Activated CD4-positive, alpha-beta memory T cell treated with anti-CD3 and anti-CD28 coated beads for 36 hours (primary cell): ENCODE data around the gene MLST8. TPM values are rescaled to one million over a fixed set of nuclear protein-coding genes. Genes with fewer than 3 reads are reported as not detected.

Experiments
- CTCF ChIA-PET: fragments of 350-600 bp; sonication (Branson Sonifier 250); formaldehyde crosslinking; loops from one replicate; lab custom pipeline; 2021; ENCODE audit warnings: antibody characterized with exemption, inconsistent platforms; lab: Charles Lee
- POLR2A ChIA-PET: fragments of 350-600 bp; sonication (Branson Sonifier 250); formaldehyde crosslinking; loops from one replicate; lab custom pipeline; 2021; ENCODE audit warnings: antibody characterized with exemption; lab: Charles Lee
- DNase-seq: peaks from one replicate; pipeline ENCODE4 v3.0.0-alpha.2; 2020
- H3K27ac Mint-ChIP-seq: one replicate; pipeline ENCODE4 v1.8.0; 2021; ENCODE audit warnings: mixed read lengths
- H3K27me3 Mint-ChIP-seq: one replicate; pipeline ENCODE4 v1.8.0; 2021; ENCODE audit warnings: mixed read lengths
- H3K36me3 Mint-ChIP-seq: one replicate; pipeline ENCODE4 v1.8.0; 2021; ENCODE audit warnings: mixed read lengths
- H3K4me1 Mint-ChIP-seq: one replicate; pipeline ENCODE4 v1.8.0; 2021; ENCODE audit warnings: low read depth, mixed read lengths
- H3K4me3 Mint-ChIP-seq: one replicate; pipeline ENCODE4 v1.8.0; 2021; ENCODE audit warnings: mild to moderate bottlenecking, mixed read lengths
- H3K9me3 Mint-ChIP-seq: one replicate; pipeline ENCODE4 v1.8.0; 2021; ENCODE audit warnings: mixed read lengths
- intact Hi-C: fragments of 100-400 bp; cut with micrococcal nuclease; formaldehyde crosslinking; loops from one replicate; pipeline ENCODE4 v1.15.1; 2023
- total RNA-seq, 2 experiments: library from RNA; stranded (reverse); gene quantifications; one replicate each; pipeline ENCODE4 v1.2.3, GENCODE V29; 2021

The MLST8 gene
- total RNA-seq, 2 experiments from 2014 or later, result 49.7 to 50.4 TPM

GRCh38 chr16:2184346-2184745, 20.9 kb upstream of the MLST8 start:
- no peak for DNase-seq
- H3K27me3 Mint-ChIP-seq, result no peaks in the 10 kb centered on the region
- ChIA-PET CTCF (no interaction called here), POLR2A (no interaction called here)
- H3K9me3 Mint-ChIP-seq, result no peaks in the 10 kb centered on the region
- H3K27ac Mint-ChIP-seq, result no peak overlapping the region
- H3K36me3 Mint-ChIP-seq, result no peaks in the 10 kb centered on the region
- intact Hi-C loops, result no loop called here
- H3K4me3 Mint-ChIP-seq, result no peak overlapping the region
- no peaks in the 10 kb centered on the region for H3K4me1 Mint-ChIP-seq

DNA sequence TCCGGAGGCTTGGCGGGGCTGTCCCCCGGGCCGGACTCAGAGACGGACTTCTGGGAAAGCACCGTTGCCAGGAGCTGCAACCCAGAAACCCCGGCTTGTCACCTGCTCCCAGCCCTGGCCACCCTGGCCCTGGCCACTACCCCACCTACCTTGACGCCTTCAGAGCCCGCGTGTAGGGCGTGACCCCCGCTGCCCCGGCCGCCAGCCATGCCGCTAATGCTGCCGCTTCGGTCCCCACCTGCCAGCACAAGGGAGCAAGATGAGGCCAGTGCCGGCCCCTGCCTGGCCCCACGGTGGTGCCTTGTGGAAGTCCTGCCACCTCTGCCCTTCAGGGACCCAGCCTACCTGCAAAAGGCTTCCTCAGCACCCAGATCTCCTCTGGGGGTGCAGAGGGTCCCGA, 20.3 kb upstream of the MLST8 start:
- H3K4me3 Mint-ChIP-seq, result no peak overlapping the region
- no peak for DNase-seq
- CTCF ChIA-PET, result no interaction called here
- POLR2A ChIA-PET, result no interaction called here
- no peak overlapping the region for H3K27ac Mint-ChIP-seq
- H3K4me1 Mint-ChIP-seq, result no peaks in the 10 kb centered on the region
- no peaks in the 10 kb centered on the region for H3K9me3 Mint-ChIP-seq
- no peaks in the 10 kb centered on the region for H3K36me3 Mint-ChIP-seq
- no peaks in the 10 kb centered on the region for H3K27me3 Mint-ChIP-seq
- intact Hi-C loops, result no loop called here

GRCh38 chr16:2186064-2186463, 19.2 kb upstream of the MLST8 start:
- no peaks in the 10 kb centered on the region for H3K36me3 Mint-ChIP-seq
- no peak overlapping the region for H3K4me3 Mint-ChIP-seq
- ChIA-PET POLR2A (no interaction called here), CTCF (no interaction called here)
- no peaks in the 10 kb centered on the region for H3K4me1 Mint-ChIP-seq
- intact Hi-C loops, result no loop called here
- H3K27me3 Mint-ChIP-seq, result no peaks in the 10 kb centered on the region
- H3K9me3 Mint-ChIP-seq, result no peaks in the 10 kb centered on the region
- H3K27ac Mint-ChIP-seq, result no peak overlapping the region
- no peak for DNase-seq

DNA sequence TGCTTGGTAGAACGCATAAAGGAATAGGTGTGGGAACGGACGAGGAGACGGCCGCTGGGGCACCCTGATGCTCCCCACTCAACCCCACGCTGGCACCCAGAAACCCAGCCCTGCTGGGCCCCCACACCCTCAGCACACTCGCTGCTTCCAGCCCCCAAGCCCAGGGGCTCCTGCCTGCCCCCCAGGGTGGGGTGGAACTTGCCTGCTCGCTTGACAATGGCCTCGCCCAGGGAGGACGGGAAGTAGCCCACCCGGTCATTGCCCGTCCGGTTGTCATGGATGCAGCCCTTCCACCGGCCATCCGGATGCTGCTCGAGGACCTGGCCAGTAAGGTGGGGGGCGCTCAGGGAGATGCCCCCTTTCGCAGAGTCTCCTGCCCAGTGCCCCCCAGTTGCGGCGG, 18.7 kb upstream of the MLST8 start:
- intact Hi-C loops, result no loop called here
- CTCF ChIA-PET, result no interaction called here
- Mint-ChIP-seq H3K36me3 (no peaks in the 10 kb centered on the region), H3K27ac (no peak overlapping the region), H3K9me3 (no peaks in the 10 kb centered on the region), H3K4me1 (no peaks in the 10 kb centered on the region), H3K27me3 (no peaks in the 10 kb centered on the region), H3K4me3 (no peak overlapping the region)
- DNase-seq, result no peak
- POLR2A ChIA-PET, result no interaction called here

- no peaks in the 10 kb centered on the region for H3K27me3 Mint-ChIP-seq
- H3K4me1 Mint-ChIP-seq, result no peaks in the 10 kb centered on the region
- POLR2A ChIA-PET, result no interaction called here
- CTCF ChIA-PET, result no interaction called here
- intact Hi-C loops, result no loop called here
- H3K27ac Mint-ChIP-seq, result no peak overlapping the region
- H3K4me3 Mint-ChIP-seq, result no peak overlapping the region
- H3K9me3 Mint-ChIP-seq, result no peaks in the 10 kb centered on the region
- no peaks in the 10 kb centered on the region for H3K36me3 Mint-ChIP-seq
- DNase-seq, result no peak
Observed at GRCh38 chr16:2187212-2187611, 18.0 kb upstream of the MLST8 start.

- DNase-seq, result no peak
- intact Hi-C loops, result no loop called here
- no peaks in the 10 kb centered on the region for H3K4me1 Mint-ChIP-seq
- H3K36me3 Mint-ChIP-seq, result no peaks in the 10 kb centered on the region
- ChIA-PET POLR2A (interaction anchor here (0.6 kb wide), 1 partner anchor 116 kb away, joined by 5 read pairs; no protein-coding TSS in a partner anchor), CTCF (no interaction called here)
- H3K9me3 Mint-ChIP-seq, result no peaks in the 10 kb centered on the region
- H3K27ac Mint-ChIP-seq, result no peak overlapping the region
- no peaks in the 10 kb centered on the region for H3K27me3 Mint-ChIP-seq
- no peak overlapping the region for H3K4me3 Mint-ChIP-seq
Observed at GRCh38 chr16:2188395-2188794, 16.9 kb upstream of the MLST8 start.

DNA sequence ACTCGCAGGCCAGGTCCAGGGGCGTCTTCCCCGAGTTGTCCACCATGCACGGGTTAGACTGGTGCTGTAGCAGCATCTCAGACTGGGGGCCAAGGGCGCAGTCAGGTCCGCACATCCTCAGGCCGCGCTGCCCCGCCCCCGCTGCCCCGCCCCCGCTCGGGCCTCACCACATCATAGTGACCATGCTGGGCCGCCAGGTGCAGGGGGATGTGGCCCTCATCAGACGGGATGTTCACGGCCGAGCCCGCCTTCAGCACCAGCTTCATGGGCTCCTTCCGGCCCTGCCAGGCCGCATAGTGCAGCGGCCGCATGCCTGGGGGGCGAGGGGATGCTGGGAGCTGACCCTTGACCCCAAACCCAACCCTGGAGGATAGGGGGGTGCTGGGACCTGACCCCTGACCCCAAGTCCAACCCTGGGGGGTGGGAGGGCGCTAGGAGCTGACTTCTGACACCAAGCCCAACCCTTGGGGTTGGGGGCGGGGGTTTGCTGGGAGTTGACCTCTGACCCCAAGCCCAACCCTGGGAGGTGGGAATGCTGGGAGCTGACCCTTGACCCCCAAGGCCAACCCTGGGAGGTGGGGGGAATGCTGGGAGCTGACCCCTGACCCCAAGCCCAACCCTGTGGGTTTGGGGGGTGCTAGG, 15.9 kb upstream of the MLST8 start:
- Mint-ChIP-seq H3K27ac (no peak overlapping the region), H3K27me3 (no peaks in the 10 kb centered on the region), H3K9me3 (no peaks in the 10 kb centered on the region), H3K4me3 (no peak overlapping the region), H3K36me3 (no peaks in the 10 kb centered on the region), H3K4me1 (no peaks in the 10 kb centered on the region)
- no peak for DNase-seq
- intact Hi-C loops, result no loop called here
- CTCF ChIA-PET, result no interaction called here
- POLR2A ChIA-PET, result no interaction called here

DNA sequence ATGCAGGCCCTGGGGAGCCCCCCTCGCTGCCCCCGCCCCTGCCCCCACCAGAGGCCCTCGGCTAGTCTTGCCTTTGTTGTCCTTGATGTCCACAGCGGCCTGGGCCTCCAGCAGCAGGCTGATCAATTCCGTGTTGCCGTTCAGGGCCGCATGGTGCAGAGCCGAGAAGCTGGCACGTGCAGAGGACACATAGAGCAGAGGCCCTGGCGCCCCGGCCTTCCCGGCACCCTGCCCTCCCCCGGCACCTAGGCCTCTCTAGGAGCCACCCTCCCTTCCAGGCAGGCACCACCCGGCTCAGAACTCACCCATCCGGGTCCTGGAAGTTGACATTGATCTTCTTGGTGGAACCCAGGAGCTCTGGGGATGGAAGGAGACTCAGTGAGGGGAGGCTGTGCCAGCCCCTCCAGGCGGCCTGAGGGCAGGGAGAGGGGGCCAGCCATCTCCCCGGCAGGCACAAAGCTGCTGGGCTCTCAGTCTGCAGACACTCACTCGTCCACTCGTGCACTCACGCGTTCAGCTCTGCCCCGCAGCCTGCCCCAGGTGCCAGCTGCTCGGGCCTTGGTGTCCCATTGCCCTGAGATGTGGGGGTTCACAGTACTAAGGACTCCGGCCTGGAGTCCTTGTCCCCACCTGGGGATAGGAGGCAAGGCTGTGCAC, 15.1 kb upstream of the MLST8 start:
- no peaks in the 10 kb centered on the region for H3K36me3 Mint-ChIP-seq
- no peak for DNase-seq
- ChIA-PET POLR2A (no interaction called here), CTCF (no interaction called here)
- peaks cover 4% of the 10 kb centered on the region for H3K4me1 Mint-ChIP-seq
- no peak overlapping the region for H3K27ac Mint-ChIP-seq
- peaks cover 5% of the 10 kb centered on the region for H3K27me3 Mint-ChIP-seq
- intact Hi-C loops, result loop anchor here (10.0 kb wide), 1 partner anchor 315 kb away; no protein-coding TSS in a partner anchor
- H3K4me3 Mint-ChIP-seq, result no peak overlapping the region
- H3K9me3 Mint-ChIP-seq, result no peaks in the 10 kb centered on the region

DNA sequence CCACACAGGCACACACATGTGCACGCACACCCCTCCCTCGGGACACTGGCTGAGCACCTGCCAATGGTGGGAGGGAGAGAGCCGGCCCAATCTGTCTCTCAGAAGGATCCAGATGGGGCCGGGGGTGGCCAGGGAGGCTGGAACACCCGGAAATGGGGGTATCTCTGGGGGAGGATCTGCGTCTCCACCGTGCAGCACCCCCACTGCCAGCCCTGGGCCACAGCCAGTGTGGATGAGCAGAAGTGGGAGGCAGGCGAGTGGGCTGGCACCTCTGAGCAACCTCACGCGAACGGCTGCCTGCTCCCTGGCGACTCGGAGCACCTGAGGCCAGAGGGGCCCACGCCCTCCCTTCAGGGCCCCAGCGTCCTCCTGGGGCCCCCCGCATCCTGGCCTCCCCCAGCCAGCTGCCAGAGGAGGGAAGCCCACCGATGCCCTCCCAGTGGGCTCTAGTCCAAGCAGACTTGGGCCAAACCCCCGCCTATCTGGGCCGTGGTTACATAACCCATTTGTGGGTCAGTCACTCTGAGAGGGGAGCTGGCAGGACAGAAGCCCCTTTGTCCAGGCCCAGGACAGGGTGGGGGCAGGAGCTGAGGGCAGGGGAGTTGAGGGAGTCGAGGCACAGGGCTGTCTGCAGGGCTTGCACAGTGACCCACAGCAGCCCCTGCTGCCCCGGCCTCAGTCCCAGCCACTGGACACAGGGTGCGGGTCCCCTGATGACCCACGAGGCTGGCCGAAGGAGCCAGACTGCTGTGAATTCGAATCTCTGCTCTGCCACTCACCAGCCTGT, 14.4 kb upstream of the MLST8 start:
- ChIA-PET POLR2A (no interaction called here), CTCF (no interaction called here)
- no peaks in the 10 kb centered on the region for H3K36me3 Mint-ChIP-seq
- DNase-seq, result no peak
- no peak overlapping the region for H3K4me3 Mint-ChIP-seq
- H3K4me1 Mint-ChIP-seq, result peaks cover 4% of the 10 kb centered on the region
- no peaks in the 10 kb centered on the region for H3K9me3 Mint-ChIP-seq
- H3K27ac Mint-ChIP-seq, result no peak overlapping the region
- peaks cover 8% of the 10 kb centered on the region for H3K27me3 Mint-ChIP-seq
- intact Hi-C loops, result loop anchor here (10.0 kb wide), 1 partner anchor 314 kb away; no protein-coding TSS in a partner anchor

- Mint-ChIP-seq H3K27ac (no peak overlapping the region), H3K36me3 (no peaks in the 10 kb centered on the region), H3K4me3 (no peak overlapping the region), H3K9me3 (no peaks in the 10 kb centered on the region), H3K27me3 (peaks cover 8% of the 10 kb centered on the region), H3K4me1 (peaks cover 4% of the 10 kb centered on the region)
- intact Hi-C loops, result loop anchor here (10.0 kb wide), 1 partner anchor 313 kb away; no protein-coding TSS in a partner anchor
- DNase-seq, result no peak
- POLR2A ChIA-PET, result no interaction called here
- CTCF ChIA-PET, result no interaction called here
Observed at GRCh38 chr16:2191446-2191706, 13.9 kb upstream of the MLST8 start.

GRCh38 chr16:2194166-2194834, 11.0 kb upstream of the MLST8 start:
- intact Hi-C loops, result loop anchor here (10.0 kb wide), 1 partner anchor 311 kb away; no protein-coding TSS in a partner anchor

More at GRCh38 chr16:2194166-2194834, 11.0 kb upstream of the MLST8 start:
- Mint-ChIP-seq H3K4me3 (no peak overlapping the region), H3K4me1 (peaks cover 4% of the 10 kb centered on the region), H3K36me3 (no peaks in the 10 kb centered on the region), H3K9me3 (no peaks in the 10 kb centered on the region), H3K27me3 (peaks cover 28% of the 10 kb centered on the region), H3K27ac (no peak overlapping the region)
- DNase-seq, result no peak
- ChIA-PET CTCF (interaction anchor here (0.6 to 3.9 kb wide), 16 partner anchors 9 to 319 kb away, joined by 3 to 31 read pairs (median 4); partner anchors contain the start of genes ABCA3, CCNF, E4F1 and ECI1), POLR2A (interaction anchor here (1.4 to 1.5 kb wide), 2 partner anchors 20 to 58 kb away, joined by 4 to 6 read pairs; partner anchors contain the start of genes ECI1 and PGP)
